GM23338 (cell line): ENCODE results near the gene BTLA. TPM values are rescaled to one million over a fixed set of nuclear protein-coding genes. Genes with fewer than 3 reads are reported as not detected.

Source experiments
- ATAC-seq: fragments of 200-7000 bp; cut with Tn5 transposase; 3 replicates; pipeline ENCODE4 v1.9.1; 2020
- DNase-seq: peaks from one replicate; pipeline ENCODE4 v3.0.0-alpha.2; 2015; ENCODE audit warnings: low spot score
- H2AFZ ChIP-seq: fragments of 200-600 bp; sonication (generic); 2 replicates; pipeline ENCODE4 v1.8.0; 2016; ENCODE audit warnings: antibody characterized with exemption, mild to moderate bottlenecking, moderate library complexity
- H3F3A ChIP-seq: fragments of 200-600 bp; sonication (generic); replicated peaks from 2 replicates; pipeline ENCODE4 v1.8.0; 2017; ENCODE audit warnings: antibody characterized with exemption, mixed run types, low read depth
- H3K27ac ChIP-seq: fragments of 200-600 bp; sonication (generic); 2 replicates; pipeline ENCODE4 v1.6.1; 2016; ENCODE audit warnings: low read depth
- H3K27me3 ChIP-seq: fragments of 200-600 bp; sonication (generic); 2 replicates; pipeline ENCODE4 v1.8.0; 2016; ENCODE audit warnings: mild to moderate bottlenecking, mixed run types, moderate library complexity; ENCODE audit not compliant: insufficient read depth
- H3K36me3 ChIP-seq: fragments of 200-600 bp; sonication (generic); 2 replicates; pipeline ENCODE4 v1.8.0; 2016; ENCODE audit warnings: mild to moderate bottlenecking; ENCODE audit not compliant: insufficient read depth
- H3K4me1 ChIP-seq: fragments of 200-600 bp; sonication (generic); 2 replicates; pipeline ENCODE4 v1.8.0; 2016; ENCODE audit warnings: mild to moderate bottlenecking, moderate library complexity; ENCODE audit not compliant: insufficient read depth
- H3K4me2 ChIP-seq: fragments of 200-600 bp; sonication (generic); 2 replicates; pipeline ENCODE4 v1.7.1; 2017; ENCODE audit warnings: mixed run types
- H3K4me3 ChIP-seq: fragments of 200-600 bp; sonication (generic); 2 replicates; pipeline ENCODE4 v1.6.1; 2016; ENCODE audit warnings: mixed run types
- H3K79me2 ChIP-seq: fragments of 200-600 bp; sonication (generic); replicated peaks from 2 replicates; pipeline ENCODE4 v1.8.0; 2017; ENCODE audit warnings: mild to moderate bottlenecking; ENCODE audit not compliant: insufficient read depth
- H3K9me2 ChIP-seq: fragments of 200-600 bp; sonication (generic); 2 replicates; pipeline ENCODE4 v1.8.0; 2017; ENCODE audit not compliant: insufficient read depth
- H4K20me1 ChIP-seq: fragments of 200-600 bp; sonication (generic); replicated peaks from 2 replicates; pipeline ENCODE4 v1.8.0; 2017; ENCODE audit warnings: mild to moderate bottlenecking; ENCODE audit not compliant: insufficient read depth
- H3K27ac Mint-ChIP-seq: 2 replicates; pipeline ENCODE4 v1.8.0; 2020; ENCODE audit warnings: inconsistent platforms, mild to moderate bottlenecking, moderate library complexity, mixed read lengths
- H3K27me3 Mint-ChIP-seq: 3 replicates; pipeline ENCODE4 v1.8.0; 2022; ENCODE audit warnings: low read depth, mild to moderate bottlenecking, moderate library complexity, mixed read lengths, inconsistent platforms; ENCODE audit not compliant: insufficient read depth, poor library complexity
- H3K36me3 Mint-ChIP-seq: 3 replicates; pipeline ENCODE4 v1.8.0; 2021; ENCODE audit warnings: low read depth, mild to moderate bottlenecking, inconsistent platforms, moderate library complexity, mixed read lengths
- H3K4me1 Mint-ChIP-seq: 3 replicates; pipeline ENCODE4 v1.8.0; 2020; ENCODE audit warnings: mild to moderate bottlenecking, inconsistent platforms, mixed read lengths
- H3K4me3 Mint-ChIP-seq: 3 replicates; pipeline ENCODE4 v1.8.0; 2021; ENCODE audit warnings: moderate library complexity, mild to moderate bottlenecking, inconsistent platforms, mixed read lengths
- H3K9me3 Mint-ChIP-seq: 3 replicates; pipeline ENCODE4 v1.8.0; 2020; ENCODE audit warnings: moderate library complexity, mild to moderate bottlenecking, inconsistent platforms, mixed read lengths
- EZH2 ChIP-seq: fragments of 200-600 bp; sonication (generic); IDR thresholded peaks from one replicate; pipeline ENCODE4 v1.8.0; 2017; ENCODE audit warnings: antibody characterized with exemption, mild to moderate bottlenecking, low read depth; ENCODE audit not compliant: unreplicated experiment
- EZH2phosphoT487 ChIP-seq: fragments of 200-600 bp; sonication (generic); IDR thresholded peaks from one replicate; pipeline ENCODE4 v1.8.1; 2018; ENCODE audit warnings: antibody characterized with exemption; ENCODE audit not compliant: unreplicated experiment
- JUNB ChIP-seq: IDR thresholded peaks from one replicate; pipeline ENCODE4 v1.6.1; 2016; ENCODE audit warnings: antibody characterized with exemption; ENCODE audit not compliant: unreplicated experiment
- NANOG ChIP-seq: IDR thresholded peaks from 2 replicates; pipeline ENCODE4 v1.6.1; 2016; ENCODE audit warnings: antibody characterized with exemption, borderline replicate concordance
- POLR2AphosphoS5 ChIP-seq: IDR thresholded peaks from 2 replicates; pipeline ENCODE4 v1.6.1; 2016; ENCODE audit warnings: antibody characterized with exemption, low read depth
- STAT1 ChIP-seq: IDR thresholded peaks from one replicate; pipeline ENCODE4 v1.6.1; 2016; ENCODE audit warnings: antibody characterized with exemption; ENCODE audit not compliant: unreplicated experiment
- ZNF114 ChIP-seq: fragments of 250-450 bp; sonication (Bioruptor Pico); IDR thresholded peaks from 2 replicates; pipeline ENCODE4 v1.5.0; 2020; ENCODE audit warnings: mild to moderate bottlenecking, moderate library complexity
- ZNF331 ChIP-seq: fragments of 250-450 bp; sonication (Bioruptor Pico); IDR thresholded peaks from 2 replicates; pipeline ENCODE4 v1.5.0; 2020; ENCODE audit warnings: low read depth, mild to moderate bottlenecking, moderate library complexity
- polyA plus RNA-seq: library from polyadenylated mRNA; unstranded; fragments of >200 nt; fragmentation: Nextera tagmentation; extraction: Ambion mirVana; gene quantifications from 2 replicates; pipeline ENCODE4 v1.2.1, GENCODE V29; 2016
- total RNA-seq: library from RNA; depleted of rRNA; stranded (reverse); fragments of >200 nt; shearing (Covaris generic); gene quantifications from 2 replicates; pipeline ENCODE4 v1.2.3, GENCODE V29; 2014
- TF ChIP-seq, protein P1 (sequence below): fragments of 250-450 bp; sonication (Bioruptor Pico); IDR thresholded peaks from 2 replicates; pipeline ENCODE4 v1.5.0; 2020; ENCODE audit warnings: mild to moderate bottlenecking, moderate library complexity
- TF ChIP-seq, protein P2 (sequence below): IDR thresholded peaks from 2 replicates; pipeline ENCODE4 v1.6.1; 2016; ENCODE audit warnings: antibody characterized with exemption
- TF ChIP-seq, protein P3 (sequence below): IDR thresholded peaks from one replicate; pipeline ENCODE4 v1.6.1; 2018; ENCODE audit warnings: antibody characterized with exemption; ENCODE audit not compliant: unreplicated experiment
- TF ChIP-seq, protein P4 (sequence below), 2 experiments: fragments of 200-600 bp in 1 of 2; sonication (generic) in 1 of 2; conservative IDR thresholded peaks; 2 replicates each; pipeline versions ENCODE4 v1.5.1 to v1.6.1; 2016 to 2017; ENCODE audit warnings: antibody characterized with exemption in 2 of 2, low read depth in 2 of 2, mild to moderate bottlenecking in 2 of 2, moderate library complexity in 1 of 2

The BTLA gene
- total and polyA plus RNA-seq, 2 experiments from 2014 or later = 0.44 TPM; not detected in 1

DNA sequence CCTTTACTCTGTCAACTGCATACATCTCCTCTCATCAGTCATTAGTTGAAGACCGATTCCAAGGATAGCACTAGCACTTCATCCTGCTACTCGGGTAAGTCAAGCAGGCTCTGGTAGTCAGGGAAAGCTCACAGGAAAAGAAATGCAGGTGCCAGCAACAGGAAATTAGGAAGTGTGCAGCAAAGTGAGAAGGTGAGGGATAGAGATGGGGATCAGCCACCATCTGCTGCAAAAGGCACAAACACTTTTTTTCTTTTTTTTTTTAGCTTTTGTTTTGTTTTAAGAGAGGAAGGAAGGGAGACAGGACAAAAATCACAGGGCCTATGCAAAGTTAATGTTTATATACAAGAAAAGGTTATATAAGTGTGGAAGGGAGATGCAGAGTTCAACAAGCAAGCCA, 9.0 kb upstream of the BTLA start:
- peaks cover 28% of the 10 kb centered on the region for H3K36me3 Mint-ChIP-seq
- Histone ChIP-seq H3K36me3 (peaks cover 18% of the 10 kb centered on the region; the same call in 1 of the 2 replicates), H4K20me1 (no peaks in the 10 kb centered on the region), H3K27me3 (no peaks in the 10 kb centered on the region), H2AFZ (no peak overlapping the region), H3K27ac (no peak overlapping the region), H3K4me3 (no peak overlapping the region), H3K9me2 (no peaks in the 10 kb centered on the region), H3K4me1 (no peaks in the 10 kb centered on the region), H3K4me2 (no peak overlapping the region), H3F3A (no peaks in the 10 kb centered on the region), H3K79me2 (no peaks in the 10 kb centered on the region)
- no peak overlapping the region for H3K27ac Mint-ChIP-seq
- H3K4me1 Mint-ChIP-seq = no peaks in the 10 kb centered on the region; the same call in 2 of the 3 replicates
- peaks cover 47% of the 10 kb centered on the region for H3K9me3 Mint-ChIP-seq
- TF ChIP-seq EZH2phosphoT487 (no peak), NANOG (no peak), STAT1 (no peak), JUNB (no peak), ZNF114 (CRISPR knock-in tag) (no peak), POLR2AphosphoS5 (no peak), ZNF331 (CRISPR knock-in tag) (no peak), EZH2 (no peak)
- TF ChIP-seq, protein P1, sequence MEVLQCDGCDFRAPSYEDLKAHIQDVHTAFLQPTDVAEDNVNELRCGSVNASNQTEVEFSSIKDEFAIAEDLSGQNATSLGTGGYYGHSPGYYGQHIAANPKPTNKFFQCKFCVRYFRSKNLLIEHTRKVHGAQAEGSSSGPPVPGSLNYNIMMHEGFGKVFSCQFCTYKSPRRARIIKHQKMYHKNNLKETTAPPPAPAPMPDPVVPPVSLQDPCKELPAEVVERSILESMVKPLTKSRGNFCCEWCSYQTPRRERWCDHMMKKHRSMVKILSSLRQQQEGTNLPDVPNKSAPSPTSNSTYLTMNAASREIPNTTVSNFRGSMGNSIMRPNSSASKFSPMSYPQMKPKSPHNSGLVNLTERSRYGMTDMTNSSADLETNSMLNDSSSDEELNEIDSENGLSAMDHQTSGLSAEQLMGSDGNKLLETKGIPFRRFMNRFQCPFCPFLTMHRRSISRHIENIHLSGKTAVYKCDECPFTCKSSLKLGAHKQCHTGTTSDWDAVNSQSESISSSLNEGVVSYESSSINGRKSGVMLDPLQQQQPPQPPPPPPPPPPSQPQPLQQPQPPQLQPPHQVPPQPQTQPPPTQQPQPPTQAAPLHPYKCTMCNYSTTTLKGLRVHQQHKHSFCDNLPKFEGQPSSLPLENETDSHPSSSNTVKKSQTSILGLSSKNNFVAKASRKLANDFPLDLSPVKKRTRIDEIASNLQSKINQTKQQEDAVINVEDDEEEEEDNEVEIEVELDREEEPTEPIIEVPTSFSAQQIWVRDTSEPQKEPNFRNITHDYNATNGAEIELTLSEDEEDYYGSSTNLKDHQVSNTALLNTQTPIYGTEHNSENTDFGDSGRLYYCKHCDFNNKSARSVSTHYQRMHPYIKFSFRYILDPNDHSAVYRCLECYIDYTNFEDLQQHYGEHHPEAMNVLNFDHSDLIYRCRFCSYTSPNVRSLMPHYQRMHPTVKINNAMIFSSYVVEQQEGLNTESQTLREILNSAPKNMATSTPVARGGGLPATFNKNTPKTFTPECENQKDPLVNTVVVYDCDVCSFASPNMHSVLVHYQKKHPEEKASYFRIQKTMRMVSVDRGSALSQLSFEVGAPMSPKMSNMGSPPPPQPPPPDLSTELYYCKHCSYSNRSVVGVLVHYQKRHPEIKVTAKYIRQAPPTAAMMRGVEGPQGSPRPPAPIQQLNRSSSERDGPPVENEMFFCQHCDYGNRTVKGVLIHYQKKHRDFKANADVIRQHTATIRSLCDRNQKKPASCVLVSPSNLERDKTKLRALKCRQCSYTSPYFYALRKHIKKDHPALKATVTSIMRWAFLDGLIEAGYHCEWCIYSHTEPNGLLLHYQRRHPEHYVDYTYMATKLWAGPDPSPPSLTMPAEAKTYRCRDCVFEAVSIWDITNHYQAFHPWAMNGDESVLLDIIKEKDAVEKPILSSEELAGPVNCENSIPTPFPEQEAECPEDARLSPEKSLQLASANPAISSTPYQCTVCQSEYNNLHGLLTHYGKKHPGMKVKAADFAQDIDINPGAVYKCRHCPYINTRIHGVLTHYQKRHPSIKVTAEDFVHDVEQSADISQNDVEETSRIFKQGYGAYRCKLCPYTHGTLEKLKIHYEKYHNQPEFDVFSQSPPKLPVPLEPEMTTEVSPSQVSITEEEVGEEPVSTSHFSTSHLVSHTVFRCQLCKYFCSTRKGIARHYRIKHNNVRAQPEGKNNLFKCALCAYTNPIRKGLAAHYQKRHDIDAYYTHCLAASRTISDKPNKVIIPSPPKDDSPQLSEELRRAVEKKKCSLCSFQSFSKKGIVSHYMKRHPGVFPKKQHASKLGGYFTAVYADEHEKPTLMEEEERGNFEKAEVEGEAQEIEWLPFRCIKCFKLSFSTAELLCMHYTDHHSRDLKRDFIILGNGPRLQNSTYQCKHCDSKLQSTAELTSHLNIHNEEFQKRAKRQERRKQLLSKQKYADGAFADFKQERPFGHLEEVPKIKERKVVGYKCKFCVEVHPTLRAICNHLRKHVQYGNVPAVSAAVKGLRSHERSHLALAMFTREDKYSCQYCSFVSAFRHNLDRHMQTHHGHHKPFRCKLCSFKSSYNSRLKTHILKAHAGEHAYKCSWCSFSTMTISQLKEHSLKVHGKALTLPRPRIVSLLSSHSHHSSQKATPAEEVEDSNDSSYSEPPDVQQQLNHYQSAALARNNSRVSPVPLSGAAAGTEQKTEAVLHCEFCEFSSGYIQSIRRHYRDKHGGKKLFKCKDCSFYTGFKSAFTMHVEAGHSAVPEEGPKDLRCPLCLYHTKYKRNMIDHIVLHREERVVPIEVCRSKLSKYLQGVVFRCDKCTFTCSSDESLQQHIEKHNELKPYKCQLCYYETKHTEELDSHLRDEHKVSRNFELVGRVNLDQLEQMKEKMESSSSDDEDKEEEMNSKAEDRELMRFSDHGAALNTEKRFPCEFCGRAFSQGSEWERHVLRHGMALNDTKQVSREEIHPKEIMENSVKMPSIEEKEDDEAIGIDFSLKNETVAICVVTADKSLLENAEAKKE (CRISPR knock-in tag) = no peak
- TF ChIP-seq, protein P2, sequence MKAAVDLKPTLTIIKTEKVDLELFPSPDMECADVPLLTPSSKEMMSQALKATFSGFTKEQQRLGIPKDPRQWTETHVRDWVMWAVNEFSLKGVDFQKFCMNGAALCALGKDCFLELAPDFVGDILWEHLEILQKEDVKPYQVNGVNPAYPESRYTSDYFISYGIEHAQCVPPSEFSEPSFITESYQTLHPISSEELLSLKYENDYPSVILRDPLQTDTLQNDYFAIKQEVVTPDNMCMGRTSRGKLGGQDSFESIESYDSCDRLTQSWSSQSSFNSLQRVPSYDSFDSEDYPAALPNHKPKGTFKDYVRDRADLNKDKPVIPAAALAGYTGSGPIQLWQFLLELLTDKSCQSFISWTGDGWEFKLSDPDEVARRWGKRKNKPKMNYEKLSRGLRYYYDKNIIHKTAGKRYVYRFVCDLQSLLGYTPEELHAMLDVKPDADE = no peak
- TF ChIP-seq, protein P3, sequence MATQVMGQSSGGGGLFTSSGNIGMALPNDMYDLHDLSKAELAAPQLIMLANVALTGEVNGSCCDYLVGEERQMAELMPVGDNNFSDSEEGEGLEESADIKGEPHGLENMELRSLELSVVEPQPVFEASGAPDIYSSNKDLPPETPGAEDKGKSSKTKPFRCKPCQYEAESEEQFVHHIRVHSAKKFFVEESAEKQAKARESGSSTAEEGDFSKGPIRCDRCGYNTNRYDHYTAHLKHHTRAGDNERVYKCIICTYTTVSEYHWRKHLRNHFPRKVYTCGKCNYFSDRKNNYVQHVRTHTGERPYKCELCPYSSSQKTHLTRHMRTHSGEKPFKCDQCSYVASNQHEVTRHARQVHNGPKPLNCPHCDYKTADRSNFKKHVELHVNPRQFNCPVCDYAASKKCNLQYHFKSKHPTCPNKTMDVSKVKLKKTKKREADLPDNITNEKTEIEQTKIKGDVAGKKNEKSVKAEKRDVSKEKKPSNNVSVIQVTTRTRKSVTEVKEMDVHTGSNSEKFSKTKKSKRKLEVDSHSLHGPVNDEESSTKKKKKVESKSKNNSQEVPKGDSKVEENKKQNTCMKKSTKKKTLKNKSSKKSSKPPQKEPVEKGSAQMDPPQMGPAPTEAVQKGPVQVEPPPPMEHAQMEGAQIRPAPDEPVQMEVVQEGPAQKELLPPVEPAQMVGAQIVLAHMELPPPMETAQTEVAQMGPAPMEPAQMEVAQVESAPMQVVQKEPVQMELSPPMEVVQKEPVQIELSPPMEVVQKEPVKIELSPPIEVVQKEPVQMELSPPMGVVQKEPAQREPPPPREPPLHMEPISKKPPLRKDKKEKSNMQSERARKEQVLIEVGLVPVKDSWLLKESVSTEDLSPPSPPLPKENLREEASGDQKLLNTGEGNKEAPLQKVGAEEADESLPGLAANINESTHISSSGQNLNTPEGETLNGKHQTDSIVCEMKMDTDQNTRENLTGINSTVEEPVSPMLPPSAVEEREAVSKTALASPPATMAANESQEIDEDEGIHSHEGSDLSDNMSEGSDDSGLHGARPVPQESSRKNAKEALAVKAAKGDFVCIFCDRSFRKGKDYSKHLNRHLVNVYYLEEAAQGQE = no peak
- TF ChIP-seq, protein P4, sequence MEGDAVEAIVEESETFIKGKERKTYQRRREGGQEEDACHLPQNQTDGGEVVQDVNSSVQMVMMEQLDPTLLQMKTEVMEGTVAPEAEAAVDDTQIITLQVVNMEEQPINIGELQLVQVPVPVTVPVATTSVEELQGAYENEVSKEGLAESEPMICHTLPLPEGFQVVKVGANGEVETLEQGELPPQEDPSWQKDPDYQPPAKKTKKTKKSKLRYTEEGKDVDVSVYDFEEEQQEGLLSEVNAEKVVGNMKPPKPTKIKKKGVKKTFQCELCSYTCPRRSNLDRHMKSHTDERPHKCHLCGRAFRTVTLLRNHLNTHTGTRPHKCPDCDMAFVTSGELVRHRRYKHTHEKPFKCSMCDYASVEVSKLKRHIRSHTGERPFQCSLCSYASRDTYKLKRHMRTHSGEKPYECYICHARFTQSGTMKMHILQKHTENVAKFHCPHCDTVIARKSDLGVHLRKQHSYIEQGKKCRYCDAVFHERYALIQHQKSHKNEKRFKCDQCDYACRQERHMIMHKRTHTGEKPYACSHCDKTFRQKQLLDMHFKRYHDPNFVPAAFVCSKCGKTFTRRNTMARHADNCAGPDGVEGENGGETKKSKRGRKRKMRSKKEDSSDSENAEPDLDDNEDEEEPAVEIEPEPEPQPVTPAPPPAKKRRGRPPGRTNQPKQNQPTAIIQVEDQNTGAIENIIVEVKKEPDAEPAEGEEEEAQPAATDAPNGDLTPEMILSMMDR (conservative IDR thresholded peaks at IDR 0.05; ENCODE audit: low read depth in 2 of 2) = no peak
- no peak for DNase-seq
- ATAC-seq = no peak
- no peaks in the 10 kb centered on the region for H3K27me3 Mint-ChIP-seq
- H3K4me3 Mint-ChIP-seq = no peak overlapping the region
